GM21381 (cell line): ENCODE measurements around the gene CBX8.
"Not testable (repeated sequence)": the region's sequence is repeated elsewhere in the genome, so short reads cannot be mapped to it uniquely, and the experiment has no call there.

ENCODE experiments used
- ATAC-seq: cut with Tn5 transposase; IDR thresholded peaks from one replicate; pipeline ENCODE4 v1.9.1; 2021; ENCODE audit warnings: mild to moderate bottlenecking, moderate library complexity; ENCODE audit not compliant: unreplicated experiment

CBX8 gene

GRCh38 chr17:79757140-79757745 lies 39.6 kb downstream of the CBX8 start:
- no peak for ATAC-seq

- ATAC-seq = no peak
Measured at GRCh38 chr17:79755591-79755990, 41.3 kb downstream of the CBX8 start.

DNA sequence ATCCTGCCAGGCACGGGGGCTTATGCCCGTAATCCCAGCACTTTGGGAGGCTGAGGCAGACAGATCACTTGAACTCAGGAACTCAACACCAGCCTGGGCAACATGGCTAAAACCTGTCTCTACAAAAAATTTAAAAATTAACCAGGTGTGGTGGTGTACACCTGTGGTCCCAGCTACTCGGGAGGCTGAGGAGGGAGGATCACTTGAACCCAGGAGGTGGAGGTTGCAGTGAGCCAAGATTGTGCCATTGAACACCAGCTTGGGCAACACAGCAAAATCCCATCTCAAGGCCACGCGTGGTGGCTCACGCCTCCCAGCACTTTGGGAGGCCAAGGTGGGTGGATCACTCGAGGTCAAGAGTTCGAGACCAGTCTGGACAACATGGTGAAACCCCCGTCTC lies 42.0 kb downstream of the CBX8 start:
- ATAC-seq = not testable (repeated sequence)

DNA sequence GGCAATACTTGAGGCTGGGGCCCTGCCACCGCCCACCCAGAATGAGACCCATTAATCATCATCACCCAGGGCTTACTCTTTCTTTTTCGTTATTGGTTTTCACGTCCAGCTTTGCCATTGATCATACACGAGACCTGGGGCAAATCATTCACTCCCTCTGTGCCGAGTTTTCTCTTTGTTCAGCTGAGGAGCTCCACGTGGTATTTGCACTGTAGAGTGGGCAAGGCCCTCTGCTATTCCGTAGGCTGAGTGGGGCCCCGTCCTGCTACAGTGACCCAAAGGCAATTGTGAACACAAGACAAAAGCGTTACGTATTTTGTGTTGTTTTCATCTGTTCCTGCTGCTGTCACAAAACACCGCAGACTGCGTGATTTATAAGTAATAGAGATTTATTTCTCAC lies 42.5 kb downstream of the CBX8 start:
- ATAC-seq = no peak

- ATAC-seq = no peak
Measured at GRCh38 chr17:79752175-79752574, 44.7 kb downstream of the CBX8 start.

DNA sequence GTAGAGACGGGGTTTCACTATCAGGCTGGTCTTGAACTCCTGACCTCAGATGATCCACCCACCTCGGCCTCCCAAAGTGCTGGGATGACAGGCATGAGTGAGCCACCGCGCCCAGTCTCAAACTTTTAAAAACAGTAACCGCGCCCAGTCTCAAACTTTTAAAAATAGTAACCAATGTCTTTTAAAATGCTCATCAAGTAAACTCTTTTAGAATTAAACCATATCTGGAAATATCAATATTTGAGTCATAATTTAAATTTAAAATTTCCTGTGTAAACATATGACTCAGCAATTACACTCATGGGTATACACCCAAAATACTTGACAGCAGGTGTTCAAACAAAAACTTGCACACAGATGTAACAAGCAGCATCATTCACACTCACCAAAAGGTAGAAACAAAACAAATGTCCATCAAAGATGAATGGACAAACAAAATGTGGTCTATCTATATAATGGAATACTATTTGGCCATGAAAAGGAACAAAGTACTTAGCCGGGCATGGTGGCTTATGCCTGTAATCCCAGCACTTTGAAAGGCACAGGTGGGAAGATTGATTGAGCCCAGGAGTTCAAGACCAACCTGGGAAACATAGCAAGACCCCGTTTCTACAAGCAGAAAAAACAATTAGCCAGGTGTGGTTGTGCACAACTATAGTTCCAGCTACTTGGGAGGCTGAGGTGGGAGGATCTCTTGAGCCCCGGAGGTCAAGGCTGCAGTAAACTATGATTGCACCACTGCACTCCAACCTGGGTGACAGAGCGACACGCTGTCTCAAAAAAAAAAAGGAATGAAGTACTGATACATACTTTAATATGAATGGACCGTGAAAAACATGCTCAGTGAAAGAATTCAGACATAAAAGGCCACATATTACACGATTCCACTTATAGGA lies 46.0 kb downstream of the CBX8 start:
- no peak for ATAC-seq

DNA sequence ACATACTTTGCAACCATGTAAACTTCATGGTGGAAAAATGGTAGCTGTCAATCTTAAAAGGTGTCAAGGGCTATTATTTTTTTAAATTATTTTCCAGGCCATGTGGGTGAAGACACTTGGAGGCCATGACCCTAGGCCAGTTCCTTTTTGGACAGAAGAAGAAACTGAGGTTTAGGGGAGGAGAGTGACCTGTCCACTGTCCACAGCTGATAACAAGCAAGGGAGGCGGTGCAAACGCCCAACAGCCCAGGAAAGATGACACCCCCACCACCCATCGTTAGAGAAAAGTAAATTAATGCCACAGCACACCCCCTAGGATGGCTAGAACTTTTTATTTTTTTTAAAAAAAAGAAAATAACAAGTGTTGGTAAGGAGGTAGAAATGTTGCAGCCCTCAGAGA lies 46.9 kb downstream of the CBX8 start:
- ATAC-seq = no peak

DNA sequence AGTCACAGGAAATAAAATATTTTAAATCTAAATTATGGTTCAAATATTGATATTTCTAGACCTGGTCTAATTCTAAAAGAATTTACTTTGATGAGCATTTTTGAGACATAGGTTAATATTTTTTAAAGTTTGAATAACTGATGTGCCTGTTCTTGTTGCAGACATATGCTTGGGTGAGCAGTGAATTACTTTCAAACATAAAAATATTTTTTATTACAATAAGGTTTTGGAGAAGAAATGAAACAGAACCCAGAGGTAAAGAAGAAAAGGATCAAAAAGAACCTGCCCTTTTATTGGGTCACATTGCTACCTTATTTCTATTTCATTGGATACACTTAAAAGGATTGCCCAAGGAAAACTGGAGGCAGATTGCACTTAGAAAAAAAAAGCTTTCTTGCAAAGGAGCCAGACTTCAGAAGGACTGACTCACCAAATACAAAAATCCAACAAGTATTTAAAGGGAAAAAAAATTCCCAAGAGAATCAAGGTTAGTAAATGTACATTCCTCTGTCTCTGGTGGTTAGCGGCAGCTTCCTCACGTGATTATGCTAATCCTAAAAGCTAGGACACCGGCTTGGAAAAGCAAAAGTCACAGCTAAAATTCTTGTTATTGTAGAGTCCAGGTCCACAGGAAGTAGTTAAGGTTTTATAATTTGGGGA lies 47.6 kb downstream of the CBX8 start:
- no peak for ATAC-seq

- no peak for ATAC-seq
Measured at GRCh38 chr17:79748295-79749099, 48.4 kb downstream of the CBX8 start.

DNA sequence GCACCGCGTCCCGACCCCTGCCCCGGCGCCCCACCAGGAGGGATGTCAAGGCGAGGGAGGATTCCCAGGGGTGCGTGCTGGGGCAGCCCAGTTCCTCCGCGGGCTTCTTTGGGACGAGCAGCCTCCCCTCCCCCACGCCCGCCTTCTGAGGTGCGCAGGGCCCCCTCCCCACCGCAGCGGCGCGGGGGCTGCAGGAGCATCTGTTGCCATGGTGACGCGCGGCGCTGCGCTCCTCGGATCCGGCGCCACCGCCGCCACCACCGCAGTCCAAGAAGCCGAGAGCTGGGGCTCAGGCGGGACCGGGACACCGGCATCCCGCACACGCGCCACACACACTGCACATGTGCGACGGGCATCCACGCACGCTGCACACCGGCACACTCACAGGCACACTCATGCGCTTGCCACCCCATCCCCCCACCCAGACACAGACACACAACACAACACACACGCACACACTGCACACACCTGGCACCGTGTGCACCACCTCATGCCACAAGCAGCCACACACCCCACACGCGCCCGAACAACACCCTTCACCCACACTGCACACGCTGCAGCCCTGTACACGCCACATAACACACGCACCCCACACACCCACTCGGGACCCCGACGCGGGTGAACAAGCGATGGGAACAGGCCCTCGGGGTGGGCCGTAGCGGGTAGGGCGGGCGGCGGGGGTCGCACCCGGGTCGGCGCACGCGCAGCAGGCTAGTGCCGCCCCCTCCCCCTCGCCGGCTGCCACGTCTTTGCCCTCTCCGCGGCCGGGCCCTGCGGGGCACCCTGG lies 49.2 kb downstream of the CBX8 start:
- ATAC-seq = no peak

GRCh38 chr17:79746889-79747507 lies 49.9 kb downstream of the CBX8 start:
- ATAC-seq = no peak

GRCh38 chr17:79745641-79746105 lies 51.2 kb downstream of the CBX8 start:
- no peak for ATAC-seq

- no peak for ATAC-seq
Measured at GRCh38 chr17:79743614-79744013, 53.3 kb downstream of the CBX8 start.

DNA sequence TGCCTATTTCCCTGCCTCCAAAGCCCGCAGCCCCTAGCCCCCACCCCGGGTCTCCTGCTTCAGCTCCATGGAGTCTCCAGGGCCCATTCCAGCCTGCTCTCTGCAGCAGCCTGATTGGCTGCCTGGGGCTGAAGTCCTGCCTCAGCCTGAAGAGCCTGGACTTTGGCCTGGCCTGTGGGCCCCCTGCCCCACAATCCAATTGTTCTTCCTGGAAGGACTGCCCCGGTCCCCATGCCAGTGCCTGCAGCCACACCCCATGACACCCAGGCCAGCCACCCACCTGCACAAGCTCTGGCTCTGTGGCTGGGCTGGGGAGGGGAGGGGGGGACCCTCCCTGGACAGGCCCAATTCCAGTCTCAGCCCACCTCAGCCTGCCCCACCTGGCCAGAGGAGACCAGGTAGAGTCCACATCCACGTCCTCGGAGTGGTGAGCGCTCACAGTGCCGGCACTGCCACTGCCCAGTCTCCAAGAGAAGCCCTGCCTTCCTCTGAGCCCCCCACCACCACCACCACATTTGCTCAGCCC lies 53.9 kb downstream of the CBX8 start:
- ATAC-seq = no peak

DNA sequence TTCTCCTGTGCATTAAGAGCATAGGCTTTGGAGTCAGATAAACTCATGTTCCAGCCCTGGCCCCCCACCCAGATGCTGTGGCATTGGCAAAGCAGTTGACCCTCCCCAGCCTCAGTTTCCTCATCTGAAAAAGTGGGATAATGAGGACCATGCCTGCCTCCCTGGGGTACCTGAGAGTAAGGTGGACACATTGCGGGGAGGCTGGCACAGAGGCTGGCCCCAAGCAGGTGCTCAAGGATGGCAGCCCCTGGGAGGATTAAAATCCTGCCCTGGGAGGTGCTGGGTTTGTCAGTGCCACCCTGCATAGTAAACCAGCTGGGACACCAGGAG lies 54.3 kb downstream of the CBX8 start:
- no peak for ATAC-seq
